ENCODE results near the gene PWWP2A. TPM values are rescaled to one million over a fixed set of nuclear protein-coding genes. Genes with fewer than 3 reads are reported as not detected.
A peak's percentile ranks its signal among the peaks of the same experiment; 100 is the strongest.

Gene PWWP2A
- total RNA-seq, 1 donor from 2014 or later: 27.0 TPM

DNA sequence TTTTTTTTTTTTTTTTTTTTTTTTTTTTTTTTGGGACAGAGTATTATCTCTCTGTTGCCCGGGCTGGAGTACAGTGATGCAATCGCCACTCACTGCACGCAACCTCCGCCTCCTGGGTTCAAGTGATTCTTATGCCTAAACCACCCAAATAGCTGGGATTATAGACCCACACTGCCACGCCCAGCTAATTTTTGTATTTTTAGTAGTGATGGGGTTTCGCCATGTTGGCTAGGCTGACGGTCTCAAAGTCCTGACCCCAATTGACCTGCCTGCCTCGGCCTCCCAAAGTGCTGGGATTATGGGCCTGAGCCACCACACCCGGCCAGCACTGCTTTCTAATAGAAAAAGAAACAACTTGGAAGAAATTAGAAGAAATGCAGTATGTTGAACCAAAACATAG is 71.1 kb downstream of the PWWP2A start:
- peaks cover 58% of the 10 kb centered on the region for H3K36me3 ChIP-seq
- H3K4me1 ChIP-seq: no peaks in the 10 kb centered on the region
- peak in 1 of 2 donors; percentile 66 for ATAC-seq
- DNase-seq: no peak
- no peaks in the 10 kb centered on the region for H3K9me3 ChIP-seq
- no peak for TF ChIP-seq CTCF (IDR thresholded peaks at IDR 0.05)
- no peak overlapping the region for H3K27ac ChIP-seq
- H3K4me3 ChIP-seq: no peak overlapping the region
- intact Hi-C loops (cut with DNase I): no loop called here
- no peaks in the 10 kb centered on the region for H3K27me3 ChIP-seq (ENCODE audit: low read depth)

- H3K27me3 ChIP-seq (ENCODE audit: low read depth): no peaks in the 10 kb centered on the region
- no peak for ATAC-seq
- H3K27ac ChIP-seq: no peak overlapping the region
- no peaks in the 10 kb centered on the region for H3K9me3 ChIP-seq
- intact Hi-C loops (cut with DNase I): no loop called here
- no peak for DNase-seq
- H3K4me1 ChIP-seq: no peaks in the 10 kb centered on the region
- peaks cover 53% of the 10 kb centered on the region for H3K36me3 ChIP-seq
- no peak overlapping the region for H3K4me3 ChIP-seq
- TF ChIP-seq CTCF (IDR thresholded peaks at IDR 0.05): no peak
Measured at GRCh38 chr5:160047423-160047822, 71.8 kb downstream of the PWWP2A start.

DNA sequence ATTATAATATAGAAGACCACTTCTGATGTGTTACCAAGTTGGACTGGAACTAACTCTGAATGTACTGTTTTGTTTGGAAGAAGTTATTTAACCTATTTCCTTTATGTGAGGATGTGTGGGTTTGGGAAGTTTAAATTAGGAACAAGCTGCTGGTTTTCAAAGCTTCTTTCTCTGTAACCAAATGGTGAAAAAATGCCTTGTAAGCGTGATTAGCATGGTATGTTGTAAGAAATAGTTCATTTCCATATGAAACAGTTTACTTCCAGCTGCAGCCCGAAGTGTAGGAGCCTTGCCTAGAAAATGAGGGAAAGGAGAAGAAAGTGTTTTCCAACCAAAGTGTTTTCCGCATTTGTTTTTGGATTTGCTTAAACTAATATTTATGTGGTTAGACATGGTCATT is 74.3 kb downstream of the PWWP2A start:
- DNase-seq: no peak
- intact Hi-C loops (cut with DNase I): no loop called here

GRCh38 chr5:160044391-160044804 is 74.9 kb downstream of the PWWP2A start:
- DNase-seq (no peak), ATAC-seq (no peak)
- Histone ChIP-seq H3K27ac (no peak overlapping the region), H3K27me3 (ENCODE audit: low read depth) (no peaks in the 10 kb centered on the region), H3K4me1 (no peaks in the 10 kb centered on the region), H3K36me3 (peaks cover 52% of the 10 kb centered on the region), H3K4me3 (no peak overlapping the region), H3K9me3 (no peaks in the 10 kb centered on the region)
- no peak for TF ChIP-seq CTCF (IDR thresholded peaks at IDR 0.05)
- intact Hi-C loops (cut with DNase I): no loop called here

More for the DNA sequence above, 74.3 kb downstream of the PWWP2A start:
- no peak for ATAC-seq
- Histone ChIP-seq H3K9me3 (no peaks in the 10 kb centered on the region), H3K36me3 (peaks cover 52% of the 10 kb centered on the region), H3K4me3 (no peak overlapping the region), H3K27me3 (ENCODE audit: low read depth) (no peaks in the 10 kb centered on the region), H3K27ac (no peak overlapping the region), H3K4me1 (no peaks in the 10 kb centered on the region)
- no peak for TF ChIP-seq CTCF (IDR thresholded peaks at IDR 0.05)

DNA sequence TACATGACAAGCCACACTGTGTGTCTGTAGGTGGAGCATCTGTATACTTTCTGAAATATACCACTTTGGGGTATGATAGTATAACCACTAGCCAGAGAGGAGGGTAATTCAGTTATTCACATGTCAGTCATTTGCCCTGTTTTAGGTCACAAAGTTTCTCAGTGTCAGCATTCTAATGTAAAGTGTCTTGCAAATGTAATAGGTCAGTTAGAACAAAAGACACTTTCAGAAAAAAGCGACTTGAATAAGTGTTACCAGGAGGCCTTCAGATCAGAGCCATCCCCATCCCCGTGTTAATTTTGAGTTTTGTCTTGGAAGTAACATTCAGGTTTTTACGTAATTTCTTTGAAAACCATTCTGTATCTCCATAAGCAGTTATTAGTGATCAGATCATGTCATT is 76.6 kb downstream of the PWWP2A start:
- no peak overlapping the region for H3K27ac ChIP-seq
- H3K9me3 ChIP-seq: no peaks in the 10 kb centered on the region
- ATAC-seq: no peak
- H3K4me3 ChIP-seq: no peak overlapping the region
- H3K4me1 ChIP-seq: no peaks in the 10 kb centered on the region
- peaks cover 61% of the 10 kb centered on the region for H3K36me3 ChIP-seq
- intact Hi-C loops (cut with DNase I): no loop called here
- no peak for TF ChIP-seq CTCF (IDR thresholded peaks at IDR 0.05)
- no peaks in the 10 kb centered on the region for H3K27me3 ChIP-seq (ENCODE audit: low read depth)
- DNase-seq: no peak

Other genes starting within 250 kb of the PWWP2A start
- gene ADRA1B, start 203.0 kb downstream of the PWWP2A start, total RNA-seq: 3.8 TPM
- gene TTC1, start 110.3 kb downstream of the PWWP2A start, total RNA-seq: 44.6 TPM
- 4.9 TPM for gene FABP6, start 110.1 kb upstream of the PWWP2A start, total RNA-seq
- gene CCNJL, start 193.1 kb upstream of the PWWP2A start, total RNA-seq: 15.5 TPM